ENCODE measurements around the gene DLEC1.
"Not testable (repeated sequence)": the region's sequence is repeated elsewhere in the genome, so short reads cannot be mapped to it uniquely, and the experiment has no call there.

DLEC1 gene

DNA sequence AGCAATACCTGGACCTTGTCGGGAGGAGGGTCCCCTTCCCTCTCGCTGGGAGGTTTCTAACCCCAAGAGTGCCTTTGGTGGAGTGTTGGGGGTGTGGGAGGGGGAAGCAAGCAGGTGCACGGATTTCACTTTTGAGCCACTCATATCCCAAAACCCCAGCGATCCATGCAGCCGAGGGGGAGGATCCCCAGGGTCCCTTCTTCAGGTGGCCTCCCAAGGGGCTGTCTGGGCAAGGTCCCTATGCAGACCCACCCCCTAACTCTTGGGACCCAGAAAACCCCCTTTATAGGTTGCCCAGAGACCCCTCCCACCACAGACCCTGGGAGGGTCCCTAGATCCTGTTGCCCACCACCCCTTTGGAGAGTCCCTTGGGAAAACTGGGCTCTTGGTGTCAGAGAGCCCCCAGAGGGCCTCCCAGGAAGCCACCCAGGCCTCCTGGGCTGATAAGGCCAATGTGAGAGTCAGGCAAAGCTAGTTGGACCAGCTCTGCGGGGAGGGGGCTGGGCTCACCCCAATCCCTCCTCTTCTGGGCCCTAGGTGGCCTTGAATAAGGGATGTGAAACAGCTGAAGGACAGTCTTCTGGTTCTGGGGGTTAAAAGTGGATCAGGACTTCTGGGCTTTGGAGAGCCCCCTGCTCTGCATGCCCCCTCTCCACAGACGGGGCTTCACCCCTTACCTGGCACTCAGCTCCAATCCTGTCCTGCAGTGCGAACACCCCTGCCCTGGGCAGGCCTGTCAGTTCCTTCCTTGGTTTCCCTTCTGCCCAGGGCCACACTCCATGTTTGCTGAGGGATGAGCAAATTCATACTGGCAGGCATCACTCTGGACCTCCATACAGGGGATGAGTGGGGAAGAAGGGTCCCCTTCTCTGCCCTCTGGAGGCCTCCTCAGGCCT is 8.6 kb upstream of the DLEC1 start:
- H3K27me3 ChIP-seq (ENCODE audit: control insufficient read depth, insufficient read depth, low read length) = no peaks in the 10 kb centered on the region
- TF ChIP-seq, protein P1, sequence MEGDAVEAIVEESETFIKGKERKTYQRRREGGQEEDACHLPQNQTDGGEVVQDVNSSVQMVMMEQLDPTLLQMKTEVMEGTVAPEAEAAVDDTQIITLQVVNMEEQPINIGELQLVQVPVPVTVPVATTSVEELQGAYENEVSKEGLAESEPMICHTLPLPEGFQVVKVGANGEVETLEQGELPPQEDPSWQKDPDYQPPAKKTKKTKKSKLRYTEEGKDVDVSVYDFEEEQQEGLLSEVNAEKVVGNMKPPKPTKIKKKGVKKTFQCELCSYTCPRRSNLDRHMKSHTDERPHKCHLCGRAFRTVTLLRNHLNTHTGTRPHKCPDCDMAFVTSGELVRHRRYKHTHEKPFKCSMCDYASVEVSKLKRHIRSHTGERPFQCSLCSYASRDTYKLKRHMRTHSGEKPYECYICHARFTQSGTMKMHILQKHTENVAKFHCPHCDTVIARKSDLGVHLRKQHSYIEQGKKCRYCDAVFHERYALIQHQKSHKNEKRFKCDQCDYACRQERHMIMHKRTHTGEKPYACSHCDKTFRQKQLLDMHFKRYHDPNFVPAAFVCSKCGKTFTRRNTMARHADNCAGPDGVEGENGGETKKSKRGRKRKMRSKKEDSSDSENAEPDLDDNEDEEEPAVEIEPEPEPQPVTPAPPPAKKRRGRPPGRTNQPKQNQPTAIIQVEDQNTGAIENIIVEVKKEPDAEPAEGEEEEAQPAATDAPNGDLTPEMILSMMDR (IDR thresholded peaks at IDR 0.05) = no peak
- peaks cover 18% of the 10 kb centered on the region for H3K4me1 ChIP-seq
- no peaks in the 10 kb centered on the region for H3K9me3 ChIP-seq (ENCODE audit: control insufficient read depth, low read length)
- peak overlapping the region; percentile 64 for H3K4me2 ChIP-seq (ENCODE audit: low read length)
- H3K9ac ChIP-seq = peak overlapping the region; percentile 25
- H3K36me3 ChIP-seq (ENCODE audit: control insufficient read depth, insufficient read depth, low read length) = no peaks in the 10 kb centered on the region
- H3K4me3 ChIP-seq (ENCODE audit: low read depth, low read length) = peak overlapping the region; percentile 30
- H2AFZ ChIP-seq = peak overlapping the region; percentile 90
- no peaks in the 10 kb centered on the region for H3K79me2 ChIP-seq
- peak overlapping the region; percentile 27 for H3K27ac ChIP-seq

DNA sequence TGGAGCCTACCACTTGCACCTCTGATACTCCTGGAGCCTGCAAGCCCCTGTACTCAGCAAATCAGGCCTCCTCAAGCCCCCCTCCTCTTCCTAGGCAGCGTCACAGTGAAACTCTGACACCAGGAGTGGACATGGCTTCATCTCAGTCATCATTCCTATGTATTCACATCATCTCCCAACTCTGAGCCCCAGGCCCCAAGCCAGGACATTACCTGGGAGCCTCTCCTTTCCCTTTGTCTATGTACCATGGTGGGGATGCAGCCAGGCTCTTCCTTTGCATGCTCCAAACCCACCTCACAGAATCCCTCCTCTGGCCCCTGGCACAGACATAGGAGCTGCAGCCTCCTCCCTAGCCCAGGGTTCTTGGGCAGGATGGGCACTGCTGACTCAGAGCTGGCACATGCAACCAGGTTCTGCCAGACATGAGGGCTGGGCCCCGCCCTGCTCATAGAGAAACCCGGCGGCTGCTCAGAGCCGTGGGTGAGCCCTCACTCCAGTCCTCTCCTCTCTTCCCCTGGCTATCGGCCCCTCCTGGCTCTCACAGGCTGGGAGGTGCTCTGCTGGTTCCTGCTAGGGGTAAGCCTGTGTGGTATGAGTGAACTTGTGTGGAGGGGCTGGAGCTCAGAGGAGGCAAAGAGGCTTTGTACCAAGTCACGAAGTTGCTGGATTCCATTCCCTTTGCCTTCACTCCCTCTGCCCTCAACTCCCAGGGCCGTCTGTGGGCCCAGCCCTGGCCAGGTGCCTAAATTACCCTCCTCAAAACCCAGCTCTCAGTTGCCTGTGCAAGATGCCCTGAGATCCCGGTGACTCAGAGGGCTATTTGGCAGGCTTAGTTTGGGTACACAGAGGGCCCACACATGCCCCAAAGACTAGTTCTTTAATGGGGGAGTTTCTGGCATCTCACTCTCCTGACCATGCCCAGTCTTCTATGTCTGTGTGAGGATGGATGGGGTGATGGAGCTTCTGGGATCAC is 7.7 kb upstream of the DLEC1 start:
- Histone ChIP-seq H3K9ac (no peak overlapping the region), H3K79me2 (no peaks in the 10 kb centered on the region), H3K4me3 (ENCODE audit: low read depth, low read length) (no peak overlapping the region), H3K27me3 (ENCODE audit: control insufficient read depth, insufficient read depth, low read length) (no peaks in the 10 kb centered on the region), H3K4me1 (peaks cover 18% of the 10 kb centered on the region), H2AFZ (peak overlapping the region; percentile 74), H3K36me3 (ENCODE audit: control insufficient read depth, insufficient read depth, low read length) (no peaks in the 10 kb centered on the region), H3K27ac (peak overlapping the region; percentile 27), H3K9me3 (ENCODE audit: control insufficient read depth, low read length) (no peaks in the 10 kb centered on the region), H3K4me2 (ENCODE audit: low read length) (no peak overlapping the region)
- TF ChIP-seq, protein P1 (IDR thresholded peaks at IDR 0.05) = no peak

- Histone ChIP-seq H3K36me3 (ENCODE audit: control insufficient read depth, insufficient read depth, low read length) (no peaks in the 10 kb centered on the region), H2AFZ (no peak overlapping the region), H3K9me3 (ENCODE audit: control insufficient read depth, low read length) (no peaks in the 10 kb centered on the region), H3K4me2 (ENCODE audit: low read length) (no peak overlapping the region), H3K79me2 (no peaks in the 10 kb centered on the region), H3K4me3 (ENCODE audit: low read depth, low read length) (no peak overlapping the region), H3K4me1 (peaks cover 18% of the 10 kb centered on the region), H3K9ac (no peak overlapping the region), H3K27ac (no peak overlapping the region), H3K27me3 (ENCODE audit: control insufficient read depth, insufficient read depth, low read length) (no peaks in the 10 kb centered on the region)
- TF ChIP-seq, protein P1 (IDR thresholded peaks at IDR 0.05) = no peak
These were observed 6.6 kb upstream of the DLEC1 start for GRCh38 chr3:38032328-38032865.

GRCh38 chr3:38033586-38033985 is 5.4 kb upstream of the DLEC1 start:
- H3K79me2 ChIP-seq; H3K27me3 ChIP-seq (ENCODE audit: control insufficient read depth, insufficient read depth, low read length); H3K4me3 ChIP-seq (ENCODE audit: low read depth, low read length); H3K36me3 ChIP-seq (ENCODE audit: control insufficient read depth, insufficient read depth, low read length); H3K9me3 ChIP-seq (ENCODE audit: control insufficient read depth, low read length); H2AFZ ChIP-seq; H3K27ac ChIP-seq; H3K9ac ChIP-seq; H3K4me2 ChIP-seq (ENCODE audit: low read length): not testable (repeated sequence)
- peaks cover 18% of the 10 kb centered on the region for H3K4me1 ChIP-seq

DNA sequence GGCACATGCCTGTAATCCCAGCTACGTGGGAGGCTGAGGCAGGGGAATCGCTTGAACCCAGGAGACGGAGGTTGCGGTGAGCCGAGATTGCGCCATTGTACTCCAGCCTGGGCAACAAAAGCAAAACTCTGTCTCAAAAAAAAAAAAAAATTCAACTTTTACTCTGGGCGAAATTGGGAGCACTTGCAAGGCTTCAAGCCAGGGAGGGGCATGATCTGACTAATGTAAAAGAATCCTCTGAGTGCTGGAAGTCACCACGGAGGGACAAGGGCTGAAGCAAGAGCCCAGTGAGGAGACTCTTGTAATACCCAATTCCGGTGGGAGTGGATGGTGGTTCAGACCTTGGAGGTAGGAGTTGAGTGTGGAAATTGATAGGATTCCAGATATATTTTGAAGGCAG is 4.7 kb upstream of the DLEC1 start:
- H3K4me2 ChIP-seq (ENCODE audit: low read length); H3K27me3 ChIP-seq (ENCODE audit: control insufficient read depth, insufficient read depth, low read length); H3K79me2 ChIP-seq; H3K4me3 ChIP-seq (ENCODE audit: low read depth, low read length); H3K9me3 ChIP-seq (ENCODE audit: control insufficient read depth, low read length); H3K27ac ChIP-seq; H3K9ac ChIP-seq; H3K36me3 ChIP-seq (ENCODE audit: control insufficient read depth, insufficient read depth, low read length); H2AFZ ChIP-seq: not testable (repeated sequence)
- peaks cover 18% of the 10 kb centered on the region for H3K4me1 ChIP-seq
